Suppressor macrophage treated with lipopolysaccharide for 4 hours (primary cell): ENCODE data around the gene FOXRED2.

Experiments used
- DNase-seq: peaks from one replicate; pipeline ENCODE4 v3.0.0-alpha.2; 2020

Gene FOXRED2

GRCh38 chr22:36514766-36515165 is 7.9 kb upstream of the FOXRED2 start:
- DNase-seq, result no peak

DNA sequence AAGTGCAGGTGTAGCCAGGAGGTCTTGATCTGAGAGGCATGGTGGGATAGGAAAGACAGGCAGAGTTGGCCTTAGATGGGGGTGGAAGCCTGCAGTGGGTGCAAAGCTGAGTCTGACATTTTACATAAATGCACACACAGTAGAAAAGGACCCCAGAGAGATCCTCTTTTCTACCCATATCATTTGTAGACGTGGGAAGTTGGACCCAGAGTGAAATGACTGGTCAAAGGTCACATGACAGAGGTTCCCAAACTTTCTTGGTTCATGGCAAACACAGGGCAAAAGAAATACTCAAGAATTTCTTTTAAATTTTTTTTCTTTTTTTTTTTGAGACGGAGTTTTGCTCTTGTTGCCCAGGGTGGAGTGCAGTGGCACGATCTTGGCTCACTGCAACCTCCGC is 6.2 kb upstream of the FOXRED2 start:
- no peak for DNase-seq

GRCh38 chr22:36512333-36512732 is 5.5 kb upstream of the FOXRED2 start:
- DNase-seq, result no peak

DNA sequence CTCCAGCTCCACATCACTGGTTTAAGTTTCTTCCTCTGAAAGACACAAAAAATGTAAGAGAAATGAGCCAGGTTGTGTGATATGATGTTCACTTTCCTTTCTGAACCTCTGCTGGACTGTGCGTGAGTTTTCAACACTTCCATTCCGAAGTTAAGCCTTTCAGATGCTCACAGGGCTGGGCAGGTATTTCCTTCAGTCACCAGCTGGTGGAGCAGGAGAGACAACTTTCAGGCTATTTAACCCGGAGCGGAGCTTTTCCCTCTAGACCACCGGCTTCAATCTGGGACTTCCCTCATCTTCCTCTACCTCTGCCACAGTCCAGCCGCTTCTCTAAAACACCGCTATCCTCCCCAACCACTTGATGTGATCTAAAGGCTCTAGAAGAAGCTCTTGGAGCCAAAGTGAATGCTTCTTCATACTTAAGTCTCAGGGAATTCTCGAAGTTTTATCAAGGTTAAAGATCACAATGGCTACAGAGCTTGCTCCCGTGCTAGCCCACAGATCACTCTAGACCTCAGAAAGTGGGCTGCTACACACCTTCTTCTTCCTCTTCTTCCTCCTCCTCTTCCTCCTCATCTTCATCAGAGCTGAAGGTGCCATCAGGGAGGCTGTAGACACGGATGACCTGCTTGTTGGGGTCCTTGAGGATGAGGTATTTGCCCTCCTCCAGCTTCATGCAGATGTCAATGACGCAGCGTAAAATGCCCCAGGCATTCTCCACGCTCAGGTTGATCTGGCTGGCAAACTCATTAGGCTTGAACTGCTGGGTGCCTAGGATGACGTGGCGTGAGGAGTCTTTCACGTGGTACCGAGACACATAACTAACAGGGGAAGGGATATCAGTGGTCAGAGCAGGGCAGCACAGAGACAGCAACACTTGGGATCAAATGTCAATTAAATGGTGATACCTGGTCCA is 4.4 kb upstream of the FOXRED2 start:
- DNase-seq, result peak; percentile 56

- DNase-seq, result no peak
These were observed 3.5 kb upstream of the FOXRED2 start for GRCh38 chr22:36510384-36510783.

GRCh38 chr22:36507518-36508010 is 724 bp upstream of the FOXRED2 start:
- no peak for DNase-seq

- DNase-seq, result no peak
These were observed 723 bp downstream of the FOXRED2 start for GRCh38 chr22:36505998-36506635.

DNA sequence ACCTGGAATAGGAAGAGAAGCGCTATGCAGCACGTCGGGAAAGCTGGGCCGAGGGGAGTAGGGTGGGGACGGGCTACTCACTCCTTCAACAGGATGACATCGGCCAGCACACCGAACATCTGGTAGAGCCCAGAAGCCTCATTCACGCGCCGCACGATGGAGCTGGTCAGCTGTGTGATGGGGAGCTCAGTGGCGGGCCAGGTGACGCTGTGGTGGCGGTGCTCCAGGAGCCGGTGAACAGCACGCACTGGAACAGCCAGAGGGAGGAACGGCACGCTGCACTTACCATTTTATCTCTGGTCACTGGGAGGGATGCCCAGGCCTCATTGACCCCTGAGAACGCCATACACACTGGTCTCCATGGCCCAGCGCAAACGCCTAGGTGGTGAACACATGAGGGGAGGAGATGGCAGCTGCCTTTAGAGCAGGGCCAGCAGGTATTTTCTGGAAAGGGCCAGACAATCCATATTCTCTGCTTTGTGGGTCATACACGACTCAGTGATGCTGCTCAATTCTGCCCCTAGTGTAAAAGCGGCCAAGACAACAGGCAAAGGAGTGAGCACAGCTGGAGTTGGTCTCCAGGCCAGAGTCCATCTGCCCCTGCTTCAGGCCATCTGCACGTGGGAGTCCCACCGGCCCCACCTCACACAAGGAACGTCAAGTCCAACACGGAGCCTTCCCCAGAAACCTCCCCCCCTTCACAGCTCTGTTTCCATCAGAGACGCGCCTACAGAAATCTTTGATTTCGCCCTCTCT is 8.8 kb downstream of the FOXRED2 start:
- no peak for DNase-seq

DNA sequence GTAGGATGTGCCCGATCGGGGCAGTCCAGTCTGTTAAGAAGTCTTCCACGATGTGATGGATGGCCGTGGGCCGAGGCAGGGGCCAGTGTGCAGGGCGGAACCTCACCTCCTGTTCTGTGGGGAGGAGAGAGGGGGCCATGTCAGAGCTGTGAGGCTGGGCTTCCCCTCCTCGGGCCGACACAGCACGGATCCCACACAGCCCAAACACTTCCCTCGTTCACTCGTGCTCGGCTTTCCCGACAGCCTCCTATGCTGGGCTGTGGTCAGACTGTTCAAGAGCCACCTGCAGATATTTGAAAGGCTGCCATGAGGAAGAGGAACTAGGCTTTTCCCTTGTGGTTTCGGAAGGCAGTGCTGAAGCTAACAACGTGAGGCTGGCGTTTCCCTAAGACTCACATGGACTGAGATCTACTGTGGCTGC is 13.1 kb downstream of the FOXRED2 start:
- DNase-seq, result peak; percentile 86

GRCh38 chr22:36492109-36492508 is 14.7 kb downstream of the FOXRED2 start:
- DNase-seq, result no peak

DNA sequence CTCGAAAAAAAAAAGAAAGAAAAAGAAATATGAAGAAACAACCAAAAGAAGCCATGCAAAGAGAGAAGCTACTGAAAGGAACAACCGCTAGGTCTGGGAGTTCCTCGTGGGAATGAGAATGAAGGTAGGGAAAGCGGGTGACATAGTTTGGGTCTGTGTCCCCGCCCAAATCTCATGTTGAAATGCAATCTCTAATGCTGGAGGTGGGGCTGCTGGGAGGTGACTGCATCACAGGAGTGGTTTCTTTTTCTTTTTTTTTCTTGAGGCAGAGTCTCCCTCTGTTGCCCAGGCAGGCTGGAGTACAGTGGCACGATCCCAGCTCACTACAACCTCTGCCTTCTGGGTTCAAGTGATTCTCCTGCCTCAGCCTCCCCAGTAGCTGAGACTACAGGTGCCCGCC is 15.7 kb downstream of the FOXRED2 start:
- DNase-seq, result no peak

GRCh38 chr22:36486619-36487384 is 20.0 kb downstream of the FOXRED2 start:
- peak; percentile 34 for DNase-seq

- DNase-seq, result peak; percentile 97
These were observed 25.3 kb downstream of the FOXRED2 start, which contains the start of gene TXN2 for GRCh38 chr22:36481393-36482168. TXN2 (minus strand) TSS chr22:36481640; CDS start chr22:36480837, 803 bp downstream.

GRCh38 chr22:36480941-36481392 is 25.9 kb downstream of the FOXRED2 start:
- DNase-seq, result no peak

- no peak for DNase-seq
These were observed 27.9 kb downstream of the FOXRED2 start for GRCh38 chr22:36478966-36479365.

- DNase-seq, result no peak
These were observed 31.5 kb downstream of the FOXRED2 start for GRCh38 chr22:36475341-36475740.

- DNase-seq, result no peak
These were observed 34.2 kb downstream of the FOXRED2 start for GRCh38 chr22:36472689-36473088.

DNA sequence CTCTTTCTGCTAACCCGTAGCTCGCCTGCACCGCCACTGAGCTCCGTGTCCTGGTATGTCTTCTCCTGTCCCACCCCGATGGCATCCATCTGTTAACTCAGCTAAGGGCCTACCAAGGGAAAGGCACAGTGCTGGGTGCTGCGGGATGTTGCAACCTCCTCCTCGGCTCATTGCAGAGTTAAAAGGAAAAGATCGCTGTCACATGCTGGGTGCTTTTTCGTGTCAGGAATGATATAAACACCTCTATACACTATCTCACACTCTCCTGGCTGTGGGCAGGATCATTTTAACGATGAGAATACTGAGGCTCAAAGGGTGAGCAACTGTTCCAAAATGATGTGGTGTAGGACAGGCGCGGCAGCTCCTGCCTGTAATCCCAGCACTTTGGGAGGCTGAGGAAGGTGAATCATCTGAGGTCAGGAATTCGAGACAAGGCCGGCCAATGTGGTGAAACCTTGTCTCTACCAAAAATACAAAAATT is 35.5 kb downstream of the FOXRED2 start:
- no peak for DNase-seq

GRCh38 chr22:36470994-36471331 is 35.9 kb downstream of the FOXRED2 start:
- DNase-seq, result no peak

GRCh38 chr22:36470162-36470993 is 36.5 kb downstream of the FOXRED2 start:
- peak; percentile 88 for DNase-seq
